Measurements from ENCODE around the gene METTL17. TPM values are rescaled to one million over a fixed set of nuclear protein-coding genes. Genes with fewer than 3 reads are reported as not detected.
"Not testable (repeated sequence)": the region's sequence is repeated elsewhere in the genome, so short reads cannot be mapped to it uniquely, and the experiment has no call there.

Gene METTL17
- 75.0 TPM for polyA plus RNA-seq (2013, experiment 1 of 2)
- 69.2 TPM for polyA plus RNA-seq (2013, experiment 2 of 2)

GRCh38 chr14:20989787-20990600 lies at the start of gene METTL17:
METTL17 (plus strand) TSS chr14:20989980; CDS start chr14:20990003, 23 bp downstream.
- Histone ChIP-seq H3K9ac (ENCODE audit: low read depth, low read length) (peak within 1 kb of the TSS; percentile 77), H3K9me3 (ENCODE audit: insufficient read depth, low read depth, low read length) (no peaks in the 10 kb centered on the region), H3K4me3 (ENCODE audit: low read length) (peak within 1 kb of the TSS; percentile 94), H3K36me3 (ENCODE audit: insufficient read depth, low read length) (peaks cover 33% of the 10 kb centered on the region), H3K4me1 (ENCODE audit: insufficient read depth, low read length) (peaks cover 4% of the 10 kb centered on the region; the same call in 1 of the 2 replicates), H3K27ac (ENCODE audit: low read depth, low read length) (peak within 1 kb of the TSS; percentile 65; the same call in 1 of the 2 replicates), H3K27me3 (ENCODE audit: insufficient read depth, low read length) (no peaks in the 10 kb centered on the region)
- WGBS: under 1% methylated on average over 42 of the region's 42 CpGs

- not testable (repeated sequence) for H3K36me3 ChIP-seq (ENCODE audit: insufficient read depth, low read length); H3K4me1 ChIP-seq (ENCODE audit: insufficient read depth, low read length); H3K9me3 ChIP-seq (ENCODE audit: insufficient read depth, low read depth, low read length); H3K27ac ChIP-seq (ENCODE audit: low read depth, low read length); H3K9ac ChIP-seq (ENCODE audit: low read depth, low read length); H3K4me3 ChIP-seq (ENCODE audit: low read length); H3K27me3 ChIP-seq (ENCODE audit: insufficient read depth, low read length)
- WGBS: 94% methylated on average over 6 of the region's 6 CpGs
These were observed 44.6 kb upstream of the METTL17 start for GRCh38 chr14:20945146-20945545.

GRCh38 chr14:20946707-20947106 lies 43.1 kb upstream of the METTL17 start:
- H3K9ac ChIP-seq (ENCODE audit: low read depth, low read length); H3K4me3 ChIP-seq (ENCODE audit: low read length); H3K27me3 ChIP-seq (ENCODE audit: insufficient read depth, low read length); H3K36me3 ChIP-seq (ENCODE audit: insufficient read depth, low read length); H3K9me3 ChIP-seq (ENCODE audit: insufficient read depth, low read depth, low read length); H3K27ac ChIP-seq (ENCODE audit: low read depth, low read length); H3K4me1 ChIP-seq (ENCODE audit: insufficient read depth, low read length): not testable (repeated sequence)
- 88% methylated on average over 1 of the region's 9 CpGs for WGBS

GRCh38 chr14:20954736-20955537 lies 34.8 kb upstream of the METTL17 start, which contains the start of gene RNASE2:
RNASE2 (plus strand) TSS chr14:20955487; CDS start chr14:20955772, 285 bp downstream.
- H3K9me3 ChIP-seq (ENCODE audit: insufficient read depth, low read depth, low read length); H3K4me1 ChIP-seq (ENCODE audit: insufficient read depth, low read length): not testable (repeated sequence)

GRCh38 chr14:20955538-20955873 lies 34.3 kb upstream of the METTL17 start:
- H3K4me3 ChIP-seq (ENCODE audit: low read length): not testable (repeated sequence)

More at GRCh38 chr14:20954736-20955537, 34.8 kb upstream of the METTL17 start, which contains the start of gene RNASE2:
- WGBS: 91% methylated on average over 3 of the region's 4 CpGs
- H3K9ac ChIP-seq (ENCODE audit: low read depth, low read length); H3K4me3 ChIP-seq (ENCODE audit: low read length); H3K36me3 ChIP-seq (ENCODE audit: insufficient read depth, low read length); H3K27ac ChIP-seq (ENCODE audit: low read depth, low read length); H3K27me3 ChIP-seq (ENCODE audit: insufficient read depth, low read length): not testable (repeated sequence)

GRCh38 chr14:20956376-20956976 lies 33.3 kb upstream of the METTL17 start:
- no peaks in the 10 kb centered on the region for H3K9me3 ChIP-seq (ENCODE audit: insufficient read depth, low read depth, low read length)
- no peaks in the 10 kb centered on the region for H3K4me1 ChIP-seq (ENCODE audit: insufficient read depth, low read length)
- no peaks in the 10 kb centered on the region for H3K27me3 ChIP-seq (ENCODE audit: insufficient read depth, low read length)
- H3K9ac ChIP-seq (ENCODE audit: low read depth, low read length): no peak overlapping the region
- no peak overlapping the region for H3K4me3 ChIP-seq (ENCODE audit: low read length)
- no peaks in the 10 kb centered on the region for H3K36me3 ChIP-seq (ENCODE audit: insufficient read depth, low read length)
- 91% methylated on average over 11 of the region's 11 CpGs for WGBS
- no peak overlapping the region for H3K27ac ChIP-seq (ENCODE audit: low read depth, low read length)

More at GRCh38 chr14:20955538-20955873, 34.3 kb upstream of the METTL17 start:
- not testable (repeated sequence) for H3K36me3 ChIP-seq (ENCODE audit: insufficient read depth, low read length); H3K27ac ChIP-seq (ENCODE audit: low read depth, low read length); H3K4me1 ChIP-seq (ENCODE audit: insufficient read depth, low read length); H3K9ac ChIP-seq (ENCODE audit: low read depth, low read length); H3K9me3 ChIP-seq (ENCODE audit: insufficient read depth, low read depth, low read length); H3K27me3 ChIP-seq (ENCODE audit: insufficient read depth, low read length)
- WGBS: 87% methylated on average over 5 of the region's 5 CpGs

GRCh38 chr14:20958946-20959345 lies 30.8 kb upstream of the METTL17 start:
- not testable (repeated sequence) for H3K27ac ChIP-seq (ENCODE audit: low read depth, low read length); H3K27me3 ChIP-seq (ENCODE audit: insufficient read depth, low read length); H3K4me1 ChIP-seq (ENCODE audit: insufficient read depth, low read length)

GRCh38 chr14:20969336-20969735 lies 20.4 kb upstream of the METTL17 start:
- WGBS: 94% methylated on average over 3 of the region's 3 CpGs
- H3K4me1 ChIP-seq (ENCODE audit: insufficient read depth, low read length): peaks cover 6% of the 10 kb centered on the region; the same call in 1 of the 2 replicates
- no peak overlapping the region for H3K9ac ChIP-seq (ENCODE audit: low read depth, low read length)
- H3K4me3 ChIP-seq (ENCODE audit: low read length): no peak overlapping the region
- no peaks in the 10 kb centered on the region for H3K36me3 ChIP-seq (ENCODE audit: insufficient read depth, low read length)
- no peak overlapping the region for H3K27ac ChIP-seq (ENCODE audit: low read depth, low read length)
- no peaks in the 10 kb centered on the region for H3K9me3 ChIP-seq (ENCODE audit: insufficient read depth, low read depth, low read length)
- peaks cover 20% of the 10 kb centered on the region; the same call in 1 of the 2 replicates for H3K27me3 ChIP-seq (ENCODE audit: insufficient read depth, low read length)

More at GRCh38 chr14:20958946-20959345, 30.8 kb upstream of the METTL17 start:
- not testable (repeated sequence) for H3K36me3 ChIP-seq (ENCODE audit: insufficient read depth, low read length); H3K9ac ChIP-seq (ENCODE audit: low read depth, low read length); H3K4me3 ChIP-seq (ENCODE audit: low read length); H3K9me3 ChIP-seq (ENCODE audit: insufficient read depth, low read depth, low read length)

- peak overlapping the region; percentile 82; the same call in 1 of the 2 replicates for H3K9ac ChIP-seq (ENCODE audit: low read depth, low read length)
- H3K4me1 ChIP-seq (ENCODE audit: insufficient read depth, low read length): peaks cover 6% of the 10 kb centered on the region; the same call in 1 of the 2 replicates
- H3K36me3 ChIP-seq (ENCODE audit: insufficient read depth, low read length): no peaks in the 10 kb centered on the region
- 50% methylated on average over 10 of the region's 10 CpGs for WGBS
- peaks cover 20% of the 10 kb centered on the region; the same call in 1 of the 2 replicates for H3K27me3 ChIP-seq (ENCODE audit: insufficient read depth, low read length)
- H3K4me3 ChIP-seq (ENCODE audit: low read length): peak overlapping the region; percentile 74
- no peaks in the 10 kb centered on the region for H3K9me3 ChIP-seq (ENCODE audit: insufficient read depth, low read depth, low read length)
- H3K27ac ChIP-seq (ENCODE audit: low read depth, low read length): no peak overlapping the region
These were observed 19.2 kb upstream of the METTL17 start for GRCh38 chr14:20970647-20970982.

GRCh38 chr14:20970983-20971704 lies 18.6 kb upstream of the METTL17 start:
- WGBS: under 1% methylated on average over 47 of the region's 47 CpGs
- peak overlapping the region; percentile 42; the same call in 1 of the 2 replicates for H3K27ac ChIP-seq (ENCODE audit: low read depth, low read length)

More at GRCh38 chr14:20970983-20971704, 18.6 kb upstream of the METTL17 start:
- peaks cover 20% of the 10 kb centered on the region; the same call in 1 of the 2 replicates for H3K27me3 ChIP-seq (ENCODE audit: insufficient read depth, low read length)
- peak overlapping the region; percentile 82 for H3K9ac ChIP-seq (ENCODE audit: low read depth, low read length)
- H3K36me3 ChIP-seq (ENCODE audit: insufficient read depth, low read length): no peaks in the 10 kb centered on the region
- no peaks in the 10 kb centered on the region for H3K9me3 ChIP-seq (ENCODE audit: insufficient read depth, low read depth, low read length)
- H3K4me1 ChIP-seq (ENCODE audit: insufficient read depth, low read length): peaks cover 6% of the 10 kb centered on the region; the same call in 1 of the 2 replicates
- H3K4me3 ChIP-seq (ENCODE audit: low read length): peak overlapping the region; percentile 74
